Transverse colon (tissue), 4 donors: Measurements from ENCODE around the gene CAMTA1. TPM values are rescaled to one million over a fixed set of nuclear protein-coding genes. Genes with fewer than 3 reads are reported as not detected.

Experiments used
- DNase-seq: peaks from one replicate; pipeline ENCODE4 v3.0.0-alpha.2; 2019
- H3K27ac ChIP-seq, 4 donors: fragments of 200-600 bp; sonication (generic); 2 replicates each; pipeline ENCODE4 v1.5.1; 2016 to 2018; ENCODE audit warnings: inconsistent platforms in 4 of 4
- H3K27me3 ChIP-seq: fragments of 200-600 bp; sonication (generic); 2 replicates; pipeline ENCODE4 v1.5.1; 2017; ENCODE audit warnings: inconsistent platforms
- H3K36me3 ChIP-seq, 4 donors: fragments of 200-600 bp; sonication (generic); 2 replicates each; pipeline ENCODE4 v1.5.1; 2017 to 2019; ENCODE audit warnings: inconsistent platforms in 4 of 4
- H3K4me1 ChIP-seq, 4 donors: fragments of 200-600 bp; sonication (generic); 2 replicates each; pipeline ENCODE4 v1.5.1; 2017 to 2020; ENCODE audit warnings: inconsistent platforms in 4 of 4
- H3K4me3 ChIP-seq, 4 donors: fragments of 200-600 bp; sonication (generic); 1 replicate in 1 of 4; 2 replicates in 3 of 4; pipeline versions ENCODE4 v1.5.1 to v1.6.1; 2017 to 2019; ENCODE audit warnings: inconsistent platforms in 4 of 4
- H3K9me3 ChIP-seq, 2 donors: fragments of 200-600 bp; sonication (generic); 2 replicates each; pipeline ENCODE4 v1.5.1; 2017 to 2019; ENCODE audit warnings: inconsistent platforms in 2 of 2
- EP300 ChIP-seq: sonication (generic); formaldehyde crosslinking; IDR thresholded peaks from one replicate; pipeline ENCODE4 v1.6.1; 2017; ENCODE audit warnings: antibody characterized with exemption, low read depth
- POLR2A ChIP-seq: fragments of 450-650 bp; IDR thresholded peaks from one replicate; pipeline ENCODE4 v1.6.1; 2016; ENCODE audit warnings: antibody characterized with exemption, mild to moderate bottlenecking, moderate library complexity
- POLR2AphosphoS5 ChIP-seq, 3 donors: sonication (generic); formaldehyde crosslinking; IDR thresholded peaks; one replicate each; pipeline ENCODE4 v1.6.1; 2016; ENCODE audit warnings: antibody characterized with exemption in 3 of 3
- WGBS, 2 donors: methylation state at CpG; one replicate each; pipeline ENCODE4 v1.1.5; 2018; ENCODE audit warnings: low coverage in 1 of 2; 5-methylcytosine and 5-hydroxymethylcytosine counted together
- in situ Hi-C, 4 donors: fragments of 200-750 bp; cut with MboI; loops; one replicate each; pipeline versions ENCODE4 v1.15.0 to v1.15.1; 2017; ENCODE audit warnings: low sequenced_read_pairs in 3 of 4, low pct_ligation_motif_present in 1 of 4, low pct_unique_long_range_greater_than_20kb in 1 of 4
- intact Hi-C: fragments of 100-400 bp; cut with DNase I; formaldehyde crosslinking; loops from one replicate; pipeline ENCODE4 v1.15.1; 2023; ENCODE audit warnings: low total_unique reads
- total RNA-seq, 4 donors: library from RNA; depleted of rRNA; stranded (reverse); fragments of >200 nt; gene quantifications; one replicate each; pipeline ENCODE4 v1.1.0, GENCODE V29; 2016
- TF ChIP-seq, protein P1 (sequence below), 5 experiments: fragments of 200-600 bp in 3 of 5; fragments of 450-650 bp in 2 of 5; sonication (generic) in 3 of 5; IDR thresholded peaks; 1 replicate in 2 of 5; 2 replicates in 3 of 5; pipeline ENCODE4 v1.5.1; 2016 to 2017; ENCODE audit warnings: antibody characterized with exemption in 5 of 5, inconsistent platforms in 3 of 5, mild to moderate bottlenecking in 2 of 5, moderate library complexity in 1 of 5

Gene CAMTA1
- total RNA-seq, 4 donors from 2014 or later = 93.8 to 268 (median 130) TPM

DNA sequence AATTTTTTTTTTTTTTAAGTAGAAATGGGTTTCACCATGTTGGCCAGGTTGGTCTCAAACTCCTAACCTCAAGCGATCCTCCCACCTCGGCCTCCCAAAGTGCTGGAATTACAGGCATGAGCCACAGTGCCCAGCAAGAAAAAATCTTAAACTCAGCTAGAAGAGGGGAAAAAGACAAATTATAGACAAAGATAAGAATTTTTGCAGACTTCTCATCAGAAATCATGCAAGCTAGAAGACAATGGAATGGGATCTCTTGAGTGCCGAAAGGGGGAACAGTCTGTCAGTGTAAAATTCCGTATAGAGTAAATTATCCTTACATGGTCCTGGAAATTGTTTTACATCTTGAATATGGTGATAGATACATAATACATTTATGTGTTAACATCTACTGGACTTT is 294.4 kb downstream of the CAMTA1 start:
- Histone ChIP-seq H3K27me3 (no peaks in the 10 kb centered on the region), H3K36me3 (no peaks in the 10 kb centered on the region), H3K27ac (no peak overlapping the region), H3K4me1 (no peaks in the 10 kb centered on the region), H3K9me3 (peaks cover 0 to 3% of the 10 kb centered on the region in 2 donors), H3K4me3 (no peak overlapping the region)
- in situ Hi-C loops (loop anchor here in 2 of 4 donors (10.0 to 25.0 kb wide), 2 partner anchors 342 to 355 kb away; no protein-coding TSS in a partner anchor), intact Hi-C loops (loop anchor here (10.0 kb wide), 1 partner anchor 355 kb away; no protein-coding TSS in a partner anchor)
- TF ChIP-seq EP300 (no peak), POLR2A (no peak), POLR2AphosphoS5 (IDR thresholded peaks at IDR 0.05) (no peak)
- TF ChIP-seq, protein P1, sequence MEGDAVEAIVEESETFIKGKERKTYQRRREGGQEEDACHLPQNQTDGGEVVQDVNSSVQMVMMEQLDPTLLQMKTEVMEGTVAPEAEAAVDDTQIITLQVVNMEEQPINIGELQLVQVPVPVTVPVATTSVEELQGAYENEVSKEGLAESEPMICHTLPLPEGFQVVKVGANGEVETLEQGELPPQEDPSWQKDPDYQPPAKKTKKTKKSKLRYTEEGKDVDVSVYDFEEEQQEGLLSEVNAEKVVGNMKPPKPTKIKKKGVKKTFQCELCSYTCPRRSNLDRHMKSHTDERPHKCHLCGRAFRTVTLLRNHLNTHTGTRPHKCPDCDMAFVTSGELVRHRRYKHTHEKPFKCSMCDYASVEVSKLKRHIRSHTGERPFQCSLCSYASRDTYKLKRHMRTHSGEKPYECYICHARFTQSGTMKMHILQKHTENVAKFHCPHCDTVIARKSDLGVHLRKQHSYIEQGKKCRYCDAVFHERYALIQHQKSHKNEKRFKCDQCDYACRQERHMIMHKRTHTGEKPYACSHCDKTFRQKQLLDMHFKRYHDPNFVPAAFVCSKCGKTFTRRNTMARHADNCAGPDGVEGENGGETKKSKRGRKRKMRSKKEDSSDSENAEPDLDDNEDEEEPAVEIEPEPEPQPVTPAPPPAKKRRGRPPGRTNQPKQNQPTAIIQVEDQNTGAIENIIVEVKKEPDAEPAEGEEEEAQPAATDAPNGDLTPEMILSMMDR (IDR thresholded peaks at IDR 0.05) = no peak
- DNase-seq = no peak
- WGBS, 2 donors = 86 to 90% methylated on average over 4 of the region's 4 CpGs

- no peak for TF ChIP-seq EP300
- TF ChIP-seq, protein P1 (IDR thresholded peaks at IDR 0.05) = no peak
- no peak for TF ChIP-seq POLR2A
- TF ChIP-seq POLR2AphosphoS5 (IDR thresholded peaks at IDR 0.05) = no peak
- WGBS, 2 donors = 57 to 64% methylated on average over 1 to 17 of the region's 17 CpGs
- H3K4me1 ChIP-seq = no peaks in the 10 kb centered on the region
- H3K36me3 ChIP-seq = no peaks in the 10 kb centered on the region
- H3K27me3 ChIP-seq = no peaks in the 10 kb centered on the region
- in situ Hi-C loops (loop anchor here in 1 of 4 donors (25.0 kb wide), 1 partner anchor 347 kb away; no protein-coding TSS in a partner anchor), intact Hi-C loops (no loop called here)
- H3K9me3 ChIP-seq = peaks cover 0 to 3% of the 10 kb centered on the region in 2 donors
- no peak overlapping the region for H3K4me3 ChIP-seq
- H3K27ac ChIP-seq = no peak overlapping the region
- no peak for DNase-seq
Observed at GRCh38 chr1:7084232-7084894, 299.1 kb downstream of the CAMTA1 start.

DNA sequence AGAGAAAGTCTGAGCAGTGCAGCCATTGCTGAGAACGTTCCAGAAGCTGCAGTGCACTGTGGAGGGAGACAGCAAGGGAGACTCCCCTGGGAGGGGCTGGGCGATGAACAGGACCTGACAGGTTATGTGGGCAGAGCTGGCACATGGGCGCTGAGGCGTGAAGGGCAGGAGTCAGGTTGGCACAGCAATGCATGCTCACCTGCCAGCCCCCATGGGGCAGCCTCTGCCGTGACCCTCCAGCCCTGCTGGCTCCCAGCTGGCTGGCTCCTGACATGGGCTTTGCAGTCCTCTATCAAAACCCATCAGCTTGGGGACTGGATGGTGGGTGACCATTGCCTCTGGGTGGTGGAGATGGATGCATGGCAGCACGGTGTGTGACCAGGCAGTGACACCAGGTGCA is 300.3 kb downstream of the CAMTA1 start:
- H3K4me1 ChIP-seq = no peaks in the 10 kb centered on the region
- peaks cover 0 to 3% of the 10 kb centered on the region in 2 donors for H3K9me3 ChIP-seq
- TF ChIP-seq POLR2AphosphoS5 (IDR thresholded peaks at IDR 0.05) = no peak
- no peak for TF ChIP-seq EP300
- TF ChIP-seq POLR2A = no peak
- TF ChIP-seq, protein P1 (IDR thresholded peaks at IDR 0.05) = no peak
- in situ Hi-C loops = loop anchor here in 1 of 4 donors (25.0 kb wide), 1 partner anchor 348 kb away; no protein-coding TSS in a partner anchor
- no peak for DNase-seq
- intact Hi-C loops = no loop called here
- H3K27ac ChIP-seq = no peak overlapping the region
- 79% methylated on average over 6 of the region's 6 CpGs; no CpG with 5 or more reads in 1 of the 2 donors for WGBS, 2 donors
- no peak overlapping the region for H3K4me3 ChIP-seq
- H3K36me3 ChIP-seq = no peaks in the 10 kb centered on the region
- no peaks in the 10 kb centered on the region for H3K27me3 ChIP-seq

- in situ Hi-C loops = loop anchor here in 1 of 4 donors (25.0 kb wide), 1 partner anchor 349 kb away; no protein-coding TSS in a partner anchor
- Histone ChIP-seq H3K4me1 (no peaks in the 10 kb centered on the region), H3K4me3 (no peak overlapping the region), H3K27me3 (no peaks in the 10 kb centered on the region), H3K27ac (no peak overlapping the region), H3K9me3 (no peaks in the 10 kb centered on the region), H3K36me3 (no peaks in the 10 kb centered on the region)
- WGBS, 2 donors = 71% methylated on average over 11 of the region's 11 CpGs; no CpG with 5 or more reads in 1 of the 2 donors
- intact Hi-C loops = no loop called here
- no peak for DNase-seq
- TF ChIP-seq, protein P1 (IDR thresholded peaks at IDR 0.05) = no peak
- no peak for TF ChIP-seq POLR2AphosphoS5 (IDR thresholded peaks at IDR 0.05)
- no peak for TF ChIP-seq POLR2A
- TF ChIP-seq EP300 = no peak
Observed at GRCh38 chr1:7086106-7086505, 300.9 kb downstream of the CAMTA1 start.
